NB4 (cell line): ENCODE data around the gene WNK1.

Source experiments
- DNase-seq: peaks from one replicate; pipeline ENCODE4 v3.0.0; 2010; ENCODE audit warnings: low read depth
- H3K4me3 ChIP-seq: one replicate; pipeline ENCODE4 v1.5.1; 2011; ENCODE audit warnings: mild to moderate bottlenecking, low read depth, low read length, moderate library complexity
- MYC ChIP-seq: IDR thresholded peaks from 2 replicates; pipeline ENCODE4 v1.6.1; 2011; ENCODE audit warnings: low read depth, low read length
- POLR2A ChIP-seq: IDR thresholded peaks from 2 replicates; pipeline ENCODE4 v1.6.1; 2011; ENCODE audit warnings: mild to moderate bottlenecking; ENCODE audit not compliant: insufficient read length; ENCODE audit errors: extremely low read depth
- TF ChIP-seq, protein P1 (sequence below): IDR thresholded peaks from one replicate; pipeline ENCODE4 v1.5.1; 2012; ENCODE audit warnings: low read depth, low read length
- TF ChIP-seq, protein P2 (sequence below): IDR thresholded peaks from 2 replicates; pipeline ENCODE4 v1.6.1; 2011; ENCODE audit warnings: low read depth, low read length

The WNK1 gene

DNA sequence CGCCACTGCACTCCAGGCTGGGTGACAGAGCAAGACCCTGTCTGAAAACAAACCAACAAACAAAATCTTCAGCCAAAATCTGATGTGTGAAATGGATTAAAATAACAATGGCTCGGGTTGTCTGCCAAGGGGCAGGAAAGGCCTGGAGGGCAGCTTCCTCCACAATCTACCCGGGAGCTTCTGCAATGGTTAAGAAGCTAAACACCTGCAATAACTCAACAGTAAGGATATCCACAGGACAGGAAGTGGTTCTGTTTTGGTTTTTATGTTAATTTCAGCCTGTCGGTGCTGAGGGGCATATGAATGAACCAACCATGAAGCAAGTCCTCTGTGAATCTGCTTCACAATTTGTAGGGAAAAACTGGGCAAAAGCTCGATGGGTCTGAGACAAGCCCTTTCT, 162.7 kb downstream of the WNK1 start:
- TF ChIP-seq POLR2A (no peak), MYC (no peak)
- TF ChIP-seq, protein P1, sequence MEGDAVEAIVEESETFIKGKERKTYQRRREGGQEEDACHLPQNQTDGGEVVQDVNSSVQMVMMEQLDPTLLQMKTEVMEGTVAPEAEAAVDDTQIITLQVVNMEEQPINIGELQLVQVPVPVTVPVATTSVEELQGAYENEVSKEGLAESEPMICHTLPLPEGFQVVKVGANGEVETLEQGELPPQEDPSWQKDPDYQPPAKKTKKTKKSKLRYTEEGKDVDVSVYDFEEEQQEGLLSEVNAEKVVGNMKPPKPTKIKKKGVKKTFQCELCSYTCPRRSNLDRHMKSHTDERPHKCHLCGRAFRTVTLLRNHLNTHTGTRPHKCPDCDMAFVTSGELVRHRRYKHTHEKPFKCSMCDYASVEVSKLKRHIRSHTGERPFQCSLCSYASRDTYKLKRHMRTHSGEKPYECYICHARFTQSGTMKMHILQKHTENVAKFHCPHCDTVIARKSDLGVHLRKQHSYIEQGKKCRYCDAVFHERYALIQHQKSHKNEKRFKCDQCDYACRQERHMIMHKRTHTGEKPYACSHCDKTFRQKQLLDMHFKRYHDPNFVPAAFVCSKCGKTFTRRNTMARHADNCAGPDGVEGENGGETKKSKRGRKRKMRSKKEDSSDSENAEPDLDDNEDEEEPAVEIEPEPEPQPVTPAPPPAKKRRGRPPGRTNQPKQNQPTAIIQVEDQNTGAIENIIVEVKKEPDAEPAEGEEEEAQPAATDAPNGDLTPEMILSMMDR = no peak
- TF ChIP-seq, protein P2, sequence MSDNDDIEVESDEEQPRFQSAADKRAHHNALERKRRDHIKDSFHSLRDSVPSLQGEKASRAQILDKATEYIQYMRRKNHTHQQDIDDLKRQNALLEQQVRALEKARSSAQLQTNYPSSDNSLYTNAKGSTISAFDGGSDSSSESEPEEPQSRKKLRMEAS = no peak
- peak; percentile 36 for DNase-seq
- H3K4me3 ChIP-seq = no peak overlapping the region

DNA sequence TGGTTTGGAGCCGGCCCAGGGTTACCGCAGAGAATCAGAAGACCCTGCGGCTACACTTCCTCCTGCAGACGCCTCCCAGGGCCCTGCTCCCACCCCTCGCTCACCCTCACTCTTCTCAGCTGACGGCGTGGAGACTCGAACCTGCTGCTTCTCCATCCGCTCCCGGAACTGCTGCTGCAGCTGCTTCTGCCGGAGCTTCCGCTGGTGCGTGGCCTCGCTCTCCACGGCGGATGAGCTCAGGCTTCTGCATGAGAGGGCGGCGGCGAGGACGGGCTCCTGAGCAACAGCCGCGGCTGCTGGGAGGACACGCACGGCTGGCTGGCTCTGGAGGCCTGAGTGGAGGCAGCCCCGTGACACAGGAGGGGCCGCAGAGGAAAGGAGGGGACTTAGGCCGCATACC, 163.9 kb downstream of the WNK1 start:
- DNase-seq = no peak
- H3K4me3 ChIP-seq = no peak overlapping the region

DNA sequence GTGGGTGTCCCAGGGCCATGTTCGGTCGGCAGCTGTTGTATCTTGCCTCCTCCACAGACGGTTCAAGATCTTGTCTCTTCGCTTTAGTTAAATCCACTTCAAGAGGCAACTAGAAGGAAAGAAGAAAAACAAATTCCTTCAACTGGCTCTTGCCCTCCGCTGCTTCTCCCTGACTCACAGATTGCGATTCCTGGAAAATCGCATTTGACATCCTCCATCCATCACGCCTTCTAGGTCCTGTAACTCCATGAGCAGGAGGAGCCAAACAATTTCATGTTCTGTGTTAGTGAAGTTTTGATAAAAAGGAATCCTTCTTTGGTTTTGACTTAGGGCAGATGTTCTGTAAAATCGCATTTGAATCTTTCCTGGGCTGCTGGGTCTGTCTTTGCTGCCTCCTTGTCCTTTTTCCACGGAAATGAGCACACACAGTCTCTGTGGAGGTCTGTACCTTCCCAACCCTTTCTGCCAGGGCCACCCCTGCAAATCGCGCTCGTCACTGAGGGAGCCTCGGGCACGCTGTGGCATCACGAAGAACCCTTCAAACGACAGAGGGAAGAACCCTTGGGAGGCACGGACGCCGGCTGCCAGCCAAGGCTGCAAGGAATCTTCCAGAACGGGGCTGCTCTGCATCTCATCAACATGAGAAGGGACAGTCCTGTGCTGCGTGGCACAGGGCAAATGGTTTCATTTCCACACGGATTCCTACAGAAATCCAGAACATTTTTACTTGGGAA, 164.5 kb downstream of the WNK1 start:
- TF ChIP-seq, protein P2 = no peak
- TF ChIP-seq, protein P1 = no peak
- TF ChIP-seq MYC (no peak), POLR2A (no peak)
- no peak overlapping the region for H3K4me3 ChIP-seq
- DNase-seq = no peak

More for the DNA sequence above, 163.9 kb downstream of the WNK1 start:
- TF ChIP-seq POLR2A (no peak), MYC (no peak)
- TF ChIP-seq, protein P1 = no peak
- TF ChIP-seq, protein P2 = no peak

DNA sequence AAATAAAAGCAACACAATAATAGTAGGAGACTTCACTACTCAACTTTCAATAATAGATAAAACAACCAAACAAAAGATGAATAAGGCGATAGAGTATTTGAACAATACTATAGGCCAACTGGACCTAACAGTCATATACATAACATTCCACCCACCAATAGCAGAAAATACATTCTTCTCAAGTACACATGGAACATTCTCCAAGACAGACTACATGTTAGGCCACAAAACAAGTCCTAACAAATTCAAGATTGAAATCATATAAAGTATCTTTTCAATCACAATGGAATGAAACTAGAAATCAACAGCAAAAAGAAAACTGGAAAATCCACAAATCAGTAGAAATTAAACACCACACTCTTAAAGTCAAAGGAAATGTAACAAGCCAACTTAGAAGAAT, 168.3 kb downstream of the WNK1 start:
- TF ChIP-seq, protein P1 = no peak
- no peak for TF ChIP-seq MYC
- H3K4me3 ChIP-seq = no peak overlapping the region
- no peak for DNase-seq

DNA sequence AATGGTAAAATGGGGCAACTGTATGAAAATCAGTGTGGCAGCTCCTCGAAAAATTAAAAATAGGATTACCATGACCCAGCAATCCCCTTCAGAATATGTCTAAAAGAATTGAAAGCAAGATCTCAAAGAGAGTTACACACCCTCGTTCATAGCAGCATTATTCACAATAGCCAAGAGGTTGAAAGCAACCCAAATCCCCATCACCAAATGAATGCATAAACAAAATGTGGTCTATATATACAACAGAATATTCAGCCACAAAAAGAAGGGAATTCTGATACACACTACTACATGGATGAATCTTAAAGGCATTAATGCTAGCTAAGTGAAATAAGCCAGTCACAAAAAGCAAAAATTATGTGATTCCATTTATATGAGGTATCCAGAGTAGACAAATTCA, 169.9 kb downstream of the WNK1 start:
- no peak overlapping the region for H3K4me3 ChIP-seq
- no peak for DNase-seq
- TF ChIP-seq, protein P2 = no peak
- TF ChIP-seq MYC = no peak
- TF ChIP-seq, protein P1 = no peak
- no peak for TF ChIP-seq POLR2A
